ENCODE measurements around the gene KSR1.

- TF ChIP-seq POLR2A (IDR thresholded peaks at IDR 0.05) (no peak), CTCF (IDR thresholded peaks at IDR 0.05) (no peak), EP300 (IDR thresholded peaks at IDR 0.05) (no peak), POLR2AphosphoS5 (IDR thresholded peaks at IDR 0.05) (no peak)
Observed at GRCh38 chr17:27622986-27623385, 166.7 kb downstream of the KSR1 start.
